GM19397 (cell line): Measurements from ENCODE around the gene CEP112.
"Not testable (repeated sequence)": the region's sequence is repeated elsewhere in the genome, so short reads cannot be mapped to it uniquely, and the experiment has no call there.

Source experiments
- ATAC-seq: cut with Tn5 transposase; IDR thresholded peaks from one replicate; pipeline ENCODE4 v1.9.1; 2021; ENCODE audit warnings: mild to moderate bottlenecking, moderate library complexity; ENCODE audit not compliant: unreplicated experiment

Gene CEP112

DNA sequence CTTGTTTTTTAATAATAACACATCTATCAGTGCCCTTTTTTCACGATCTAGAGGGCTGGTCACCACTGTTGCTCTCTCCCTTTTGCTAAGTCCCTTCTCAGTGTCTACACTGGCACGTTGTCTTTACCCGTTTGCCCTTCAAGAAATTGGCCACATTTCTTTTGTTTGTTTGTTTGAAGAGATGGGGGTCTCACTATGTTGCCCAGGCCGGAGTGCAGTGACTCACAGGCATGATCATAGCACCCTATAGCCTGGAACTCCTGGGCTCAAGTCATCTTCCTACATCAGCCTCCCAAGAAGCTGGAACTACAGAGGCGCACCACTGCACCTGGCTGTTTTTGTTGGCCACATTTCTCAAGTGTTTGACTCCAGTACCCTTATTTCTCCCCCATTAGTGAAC is 492.5 kb downstream of the CEP112 start:
- ATAC-seq: no peak

DNA sequence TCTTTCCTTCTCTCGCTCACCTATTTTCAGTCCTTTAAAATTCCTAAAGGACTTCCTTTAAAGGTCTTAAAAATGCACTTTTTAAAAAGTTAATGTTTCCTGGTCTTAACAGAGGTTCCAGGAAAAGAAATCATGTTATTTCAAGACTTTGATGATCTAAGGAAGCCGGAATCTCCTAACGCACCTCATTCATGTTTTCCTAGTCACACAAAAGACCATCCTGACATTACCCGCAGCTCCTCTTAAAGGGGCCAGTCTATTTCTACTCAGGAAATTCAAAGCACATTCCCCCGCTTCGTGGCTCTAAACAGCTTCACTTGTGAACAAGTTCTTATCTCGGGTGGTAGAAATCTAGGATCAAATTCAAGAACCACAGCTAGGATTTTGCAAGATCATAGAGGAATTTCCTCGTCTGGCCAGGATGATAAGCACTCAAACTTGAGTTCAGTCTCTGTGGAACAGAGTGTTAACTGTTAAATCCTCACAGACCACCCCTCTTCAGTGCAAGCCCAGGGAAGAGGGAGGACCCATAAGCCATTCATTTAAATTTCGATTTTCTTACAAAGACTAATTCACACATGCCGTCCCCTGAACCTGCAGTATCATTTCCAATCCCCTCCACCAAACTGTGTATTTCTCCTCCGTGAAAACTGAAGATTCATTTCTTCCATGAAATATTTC is 493.4 kb downstream of the CEP112 start:
- no peak for ATAC-seq

DNA sequence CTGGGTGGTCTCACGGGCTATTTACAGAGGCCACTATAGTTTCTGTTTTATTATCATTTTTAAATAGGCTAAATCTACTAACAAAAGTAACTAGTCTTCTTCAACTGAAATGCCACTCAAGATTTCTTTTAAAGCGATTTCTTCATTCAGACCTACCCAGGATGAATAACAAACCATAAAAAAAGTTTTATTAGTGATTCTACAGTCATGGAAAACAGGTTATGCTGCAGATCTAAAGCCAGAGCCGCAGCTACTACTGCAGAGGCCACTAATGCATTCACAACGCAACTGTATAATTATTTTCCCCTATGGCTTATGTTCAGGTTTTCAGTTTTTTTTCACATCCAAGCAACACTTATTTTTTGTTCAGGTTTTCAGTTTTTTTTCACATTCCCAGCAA is 494.3 kb downstream of the CEP112 start:
- ATAC-seq: no peak

DNA sequence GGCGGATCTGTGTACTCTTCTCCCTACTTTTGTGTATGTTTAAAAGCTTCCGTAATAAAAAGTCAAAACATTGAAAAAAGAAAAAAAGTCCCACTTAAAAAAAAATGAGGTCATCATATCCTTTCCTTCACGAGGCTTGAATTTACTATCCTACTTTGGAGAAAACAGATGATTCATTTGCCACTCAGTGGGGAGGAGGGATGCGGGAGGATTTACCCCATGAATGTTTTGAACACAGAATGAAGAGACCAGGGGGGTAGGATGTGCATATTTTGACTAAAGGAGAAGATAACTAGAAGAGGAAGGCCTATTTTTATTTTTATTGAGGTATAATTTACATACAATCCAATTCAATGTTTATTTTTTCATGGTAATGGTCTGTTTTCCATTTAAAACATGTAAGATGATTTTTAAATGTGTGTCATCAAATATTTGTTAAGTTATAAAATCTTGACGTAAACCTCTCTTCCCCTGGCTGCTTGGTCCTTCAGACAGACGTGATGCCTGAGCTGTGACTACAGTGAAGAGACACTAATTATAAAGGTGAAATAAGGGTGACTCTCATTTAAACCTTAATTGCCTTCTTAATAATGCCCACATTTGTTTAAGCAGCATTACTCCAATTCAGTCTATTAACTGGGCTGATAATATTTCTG is 495.1 kb downstream of the CEP112 start:
- ATAC-seq: no peak

DNA sequence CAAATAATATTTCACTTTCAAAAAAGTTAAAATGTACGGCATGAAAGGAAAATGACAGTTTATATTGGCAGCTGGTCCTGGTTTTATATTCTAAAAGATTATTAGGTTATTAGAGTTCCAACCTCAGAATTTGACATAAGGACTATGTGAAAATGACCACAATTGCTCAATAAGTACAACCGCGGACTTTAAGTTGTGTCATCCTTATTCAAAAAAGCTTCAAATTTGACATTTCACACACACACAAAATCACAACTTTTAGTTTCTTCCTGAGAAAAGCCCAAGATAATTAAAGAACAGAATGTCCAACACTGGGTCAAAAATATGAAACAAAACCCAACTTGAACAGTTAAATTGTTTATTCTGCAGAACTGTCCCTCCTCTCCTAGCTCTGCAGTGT is 497.3 kb downstream of the CEP112 start:
- no peak for ATAC-seq

DNA sequence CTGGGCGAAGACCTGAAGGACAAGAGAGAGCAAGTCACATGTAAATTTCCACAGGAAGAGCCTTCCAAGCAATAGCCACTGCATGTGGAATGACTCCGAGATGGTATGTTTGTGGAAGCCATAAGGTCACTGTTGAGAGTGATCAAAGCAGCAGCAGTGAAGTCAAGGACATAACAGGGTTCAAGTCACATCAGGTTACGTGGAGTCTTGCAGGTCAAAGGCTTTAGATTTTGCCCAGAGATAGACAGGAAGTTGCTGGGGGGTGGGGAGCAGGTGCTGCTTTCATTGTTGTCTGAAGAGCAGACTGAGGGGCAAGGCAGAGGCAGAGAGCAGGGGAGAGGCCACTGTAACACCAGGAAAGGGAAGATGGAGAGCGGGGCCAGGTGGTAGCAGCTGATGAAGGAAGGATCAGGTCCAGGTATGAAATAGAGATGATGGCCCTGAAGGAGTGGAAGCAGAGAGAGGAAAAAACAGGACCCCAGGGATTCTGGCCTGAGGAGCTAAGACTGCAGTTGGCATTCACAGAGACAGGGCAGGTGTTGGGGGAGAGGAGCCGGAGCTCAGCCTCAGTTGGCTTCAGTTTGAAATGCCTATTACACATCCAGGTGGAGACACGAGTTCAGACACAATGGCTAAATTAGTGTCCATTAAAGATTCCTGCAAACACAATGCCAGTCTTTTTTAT is 501.2 kb downstream of the CEP112 start:
- ATAC-seq: no peak

GRCh38 chr17:65688307-65688706 is 503.6 kb downstream of the CEP112 start:
- ATAC-seq: no peak

DNA sequence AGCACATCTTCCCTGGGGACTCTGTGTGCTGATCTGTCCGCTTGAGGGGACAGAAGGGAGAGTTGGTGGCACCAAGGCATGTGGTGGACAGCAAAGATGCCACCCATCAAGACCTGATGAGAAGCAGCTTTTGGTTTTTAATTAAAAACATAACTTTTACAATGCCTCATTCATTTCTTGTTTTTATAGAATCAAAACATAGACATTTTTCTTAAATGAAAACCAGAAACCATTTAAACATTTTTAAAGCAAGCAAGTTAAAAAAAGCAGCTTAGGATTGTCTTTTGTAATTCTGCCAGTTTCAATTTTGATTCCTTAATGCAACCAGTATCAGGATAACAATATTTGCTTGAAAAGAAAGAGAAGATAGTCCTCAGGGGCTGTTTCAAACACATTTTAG is 506.8 kb downstream of the CEP112 start:
- no peak for ATAC-seq

GRCh38 chr17:65684631-65685030 is 507.3 kb downstream of the CEP112 start:
- no peak for ATAC-seq

DNA sequence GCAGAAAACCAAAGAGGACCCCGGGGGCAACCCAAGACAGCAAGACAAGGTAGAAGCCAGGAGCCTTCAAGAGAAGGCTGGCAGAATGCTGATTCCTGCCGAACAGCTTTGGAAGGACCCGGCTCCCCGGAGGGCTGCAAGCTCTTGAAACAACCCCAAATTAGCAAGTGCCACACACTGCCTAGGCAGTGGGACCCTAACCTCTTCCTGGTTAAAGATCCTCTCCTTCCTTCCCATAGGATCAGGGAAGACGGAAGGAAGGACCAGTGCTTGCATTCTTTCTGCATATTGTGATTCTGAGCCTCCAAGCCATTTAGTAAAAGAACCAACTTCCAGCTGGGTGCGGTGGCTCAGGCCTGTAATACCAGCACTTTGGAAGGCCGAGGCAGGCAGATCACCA is 508.5 kb downstream of the CEP112 start:
- ATAC-seq: no peak

- ATAC-seq: not testable (repeated sequence)
Observed at GRCh38 chr17:65681763-65682162, 510.2 kb downstream of the CEP112 start.

DNA sequence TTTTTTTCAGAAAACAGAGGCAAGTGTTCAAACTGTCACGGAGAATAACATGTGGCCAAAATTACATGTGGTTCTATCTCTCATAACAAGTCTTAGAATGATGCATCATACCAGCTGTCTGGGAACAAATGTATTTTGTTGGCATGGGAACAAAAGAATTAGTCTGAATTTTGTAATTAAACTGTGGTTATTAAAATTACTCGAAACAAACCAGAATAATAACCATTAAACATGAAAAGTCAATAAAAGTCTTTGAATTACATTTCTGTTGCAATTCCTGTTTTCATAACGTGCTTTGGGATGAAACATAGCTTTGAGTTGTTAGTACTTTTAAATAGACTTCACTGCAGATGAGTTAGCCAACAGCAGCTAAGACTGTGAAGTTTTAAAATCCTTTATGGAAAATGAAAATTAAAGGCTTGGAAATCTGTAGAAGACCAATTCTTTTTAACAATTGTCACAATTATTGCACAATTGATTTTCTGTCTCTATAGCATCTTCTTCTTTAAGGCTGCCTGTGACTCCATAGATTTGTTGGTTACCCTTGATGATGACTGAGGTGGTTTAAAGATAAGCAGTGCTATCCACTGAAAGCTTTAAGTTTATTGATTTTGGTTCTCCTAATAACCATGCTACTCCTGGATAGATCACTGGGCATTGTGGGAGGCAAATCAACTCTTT is 512.6 kb downstream of the CEP112 start:
- no peak for ATAC-seq

GRCh38 chr17:65678546-65678945 is 513.4 kb downstream of the CEP112 start:
- ATAC-seq: no peak

DNA sequence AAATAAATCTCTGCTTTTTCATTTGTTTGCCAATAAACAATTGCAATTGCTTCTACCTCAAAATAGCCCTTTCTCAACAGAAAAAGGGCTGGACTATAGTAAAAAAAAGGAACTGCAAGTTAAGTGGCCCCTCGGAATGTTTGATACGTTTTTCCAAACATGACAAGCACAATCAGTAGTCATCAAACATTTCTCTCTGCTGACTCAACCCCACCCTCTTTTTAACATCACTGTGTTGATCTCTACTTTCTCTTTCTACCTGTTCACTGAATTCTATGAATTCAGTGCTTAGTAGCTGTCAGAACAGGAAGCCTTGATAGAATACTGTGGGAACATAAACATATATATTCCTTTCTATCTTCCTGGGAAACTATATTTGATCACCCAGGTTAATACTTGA is 514.0 kb downstream of the CEP112 start:
- ATAC-seq: no peak

DNA sequence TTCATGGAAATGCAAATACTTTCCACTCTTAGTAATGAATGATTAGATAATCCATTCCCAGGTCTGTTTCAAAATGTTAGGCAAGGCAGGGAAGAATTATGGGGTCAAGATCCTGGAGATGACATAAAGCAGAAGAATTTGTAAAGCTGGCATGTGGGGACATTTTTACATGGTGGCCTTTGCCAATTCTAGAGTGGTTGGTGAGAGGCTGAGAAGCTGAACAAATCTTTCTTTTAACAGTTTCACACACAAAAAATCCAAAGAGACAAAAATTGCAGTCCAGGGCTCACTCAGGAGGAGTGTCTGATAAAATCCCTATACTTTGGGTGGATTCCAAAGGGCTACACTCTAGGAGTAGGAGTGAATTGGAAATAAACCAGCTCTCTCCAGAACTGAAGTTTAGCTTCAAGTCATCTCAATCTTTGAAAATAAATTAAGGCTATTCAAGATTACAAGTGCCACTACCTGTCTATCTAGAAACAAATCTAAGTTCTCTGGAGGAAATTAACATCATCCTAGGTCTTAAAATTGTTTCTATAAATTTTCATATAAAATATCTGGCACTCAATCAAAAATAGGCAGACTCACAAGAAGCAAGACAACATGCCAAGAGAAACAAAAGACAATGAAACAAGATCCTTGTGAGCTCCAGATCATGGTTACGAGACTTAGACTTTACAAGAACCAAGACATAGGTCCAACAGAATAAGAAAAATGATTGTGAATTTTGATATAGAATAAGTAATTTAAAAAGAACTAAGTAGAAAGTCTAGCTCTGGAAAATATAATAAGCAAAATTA is 517.5 kb downstream of the CEP112 start:
- ATAC-seq: no peak

DNA sequence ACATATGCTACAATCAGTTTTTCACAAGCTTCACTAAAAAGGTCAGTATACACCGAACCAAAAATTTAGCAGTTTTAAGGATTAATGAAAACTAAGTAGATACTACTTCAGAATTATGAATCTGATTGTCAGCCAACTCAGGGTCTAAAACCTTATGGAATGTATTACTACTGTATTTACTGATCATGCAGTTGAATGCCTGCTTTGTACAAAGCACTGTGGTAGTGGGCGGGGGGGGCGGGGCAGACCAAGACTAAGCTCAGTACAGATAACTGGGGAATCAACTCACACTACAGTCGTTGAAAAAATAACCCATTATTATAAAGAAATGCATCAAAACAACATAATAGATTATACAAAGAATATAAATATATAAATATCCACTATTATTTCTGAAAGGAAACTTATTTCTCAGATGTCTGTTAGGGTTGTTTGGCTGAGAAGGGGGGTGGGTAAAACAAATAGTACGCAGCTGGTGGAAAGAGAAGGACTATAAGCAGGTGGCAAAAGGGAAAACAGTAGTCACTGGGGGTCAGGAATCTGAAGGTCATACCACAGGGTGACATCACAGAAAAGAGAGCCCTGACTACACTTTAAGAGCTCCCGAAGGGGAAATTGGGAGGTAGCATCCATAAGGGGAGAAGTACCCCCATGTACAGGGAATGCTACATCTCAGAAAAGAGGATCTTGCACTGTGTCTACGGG is 521.1 kb downstream of the CEP112 start:
- no peak for ATAC-seq

DNA sequence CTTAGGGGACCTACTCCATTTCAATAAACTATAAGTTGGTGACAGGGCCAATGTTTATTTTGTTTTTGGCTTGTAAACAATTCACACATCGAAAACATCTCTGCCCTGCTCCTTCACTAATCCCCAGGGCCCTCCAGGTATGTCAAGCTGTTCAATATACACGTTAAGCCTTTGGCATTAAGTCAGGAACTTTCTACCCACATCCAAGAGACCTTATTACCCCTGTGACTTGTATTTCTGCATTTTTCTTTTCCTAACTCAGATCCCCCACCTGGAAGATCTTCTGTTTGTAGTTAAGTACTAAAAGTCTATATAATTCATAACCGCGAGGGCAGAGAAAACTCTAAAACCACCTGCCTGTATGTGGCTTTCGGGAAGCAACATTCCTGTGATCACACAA is 523.7 kb downstream of the CEP112 start:
- no peak for ATAC-seq

- no peak for ATAC-seq
Observed at GRCh38 chr17:65667656-65668055, 524.3 kb downstream of the CEP112 start.

DNA sequence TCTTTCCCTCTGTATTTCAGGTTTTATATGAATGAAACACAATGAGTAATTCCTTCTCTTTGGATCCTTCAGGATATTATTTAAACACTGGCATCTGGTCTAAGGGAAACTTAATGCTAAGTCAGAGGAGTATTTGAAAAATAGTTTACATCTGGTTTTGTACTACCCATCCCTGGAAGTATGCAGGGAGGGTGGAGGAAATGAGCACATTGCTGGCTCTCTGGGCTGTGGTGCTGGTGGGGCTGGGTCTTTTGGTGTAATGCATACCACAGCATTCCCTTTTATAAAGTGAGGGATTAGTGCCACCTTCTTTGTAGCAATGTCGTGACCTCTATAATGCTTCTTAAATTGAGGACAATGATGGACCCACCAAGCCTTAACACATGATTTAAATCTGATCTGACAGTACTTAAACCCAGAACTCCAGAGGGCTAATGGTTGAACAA is 525.0 kb downstream of the CEP112 start:
- ATAC-seq: no peak

DNA sequence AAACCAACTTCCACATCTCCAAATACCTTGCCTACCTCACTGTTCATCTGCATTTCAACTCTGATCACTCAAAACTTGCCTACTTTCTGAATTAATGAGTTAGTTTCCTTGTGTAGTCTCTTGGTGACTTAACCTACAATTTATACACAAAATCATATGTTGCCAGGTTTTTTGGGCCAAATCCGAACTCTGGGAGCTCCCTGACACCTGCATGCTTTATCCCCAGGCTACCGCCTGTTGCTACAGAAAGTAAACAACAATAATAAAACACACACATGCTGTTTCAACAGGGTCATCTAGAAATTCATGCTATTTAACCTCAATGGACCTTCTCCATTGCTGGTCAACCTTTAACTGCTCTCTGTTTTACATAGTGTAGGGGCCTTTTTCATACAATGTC is 526.0 kb downstream of the CEP112 start:
- ATAC-seq: no peak
